ENCODE measurements around the gene MRPL41. TPM values are rescaled to one million over a fixed set of nuclear protein-coding genes. Genes with fewer than 3 reads are reported as not detected.

The MRPL41 gene
- 53.0 to 92.3 TPM (median 89.7 TPM) in 5 replicates for total RNA-seq (2022; extraction: Qiagen RNA extraction; ENCODE audit: low read depth)

GRCh38 chr9:137551264-137552021 lies at the start of gene MRPL41:
MRPL41 (plus strand) TSS chr9:137551879; CDS start chr9:137552082, 203 bp downstream.

GRCh38 chr9:137550231-137550621 lies 1.5 kb upstream of the MRPL41 start, which contains the start of gene PNPLA7:
PNPLA7 (minus strand) TSS chr9:137550402; CDS start chr9:137550197, 205 bp downstream.

GRCh38 chr9:137578518-137579258 lies 27.0 kb downstream of the MRPL41 start, which contains the start of gene DPH7:
DPH7 (minus strand) TSS chr9:137578925; CDS start chr9:137578777, 148 bp downstream.

GRCh38 chr9:137590469-137591383 lies 39.0 kb downstream of the MRPL41 start, which contains the start of gene ZMYND19:
ZMYND19 (minus strand) TSS chr9:137590512; CDS start chr9:137590263, 249 bp downstream.

Other genes starting within 250 kb of the MRPL41 start
- gene NRARP, start 249.6 kb upstream of the MRPL41 start, total RNA-seq (2022; extraction: Qiagen RNA extraction; ENCODE audit: low read depth), result 3.9 to 9.5 TPM (median 7.7 TPM) in 5 replicates
- 4.0 to 7.3 TPM (median 5.5 TPM) in 5 replicates for gene EXD3, start 128.7 kb upstream of the MRPL41 start, total RNA-seq (2022; extraction: Qiagen RNA extraction; ENCODE audit: low read depth)
- 1.1 to 2.4 TPM (median 1.7 TPM) in 5 replicates for gene NOXA1, start 128.5 kb upstream of the MRPL41 start, total RNA-seq (2022; extraction: Qiagen RNA extraction; ENCODE audit: low read depth)
- 0.15 to 0.31 TPM (median 0.20 TPM) in 5 replicates for gene ENTPD8, start 110.5 kb upstream of the MRPL41 start, total RNA-seq (2022; extraction: Qiagen RNA extraction; ENCODE audit: low read depth)
- gene NSMF, start 92.5 kb upstream of the MRPL41 start, total RNA-seq (2022; extraction: Qiagen RNA extraction; ENCODE audit: low read depth), result 29.6 to 45.5 TPM (median 40.6 TPM) in 5 replicates
- 0.54 to 0.85 TPM (median 0.83 TPM) in 5 replicates for gene PNPLA7, start 1.5 kb upstream of the MRPL41 start, total RNA-seq (2022; extraction: Qiagen RNA extraction; ENCODE audit: low read depth)
- gene DPH7, start 27.0 kb downstream of the MRPL41 start, total RNA-seq (2022; extraction: Qiagen RNA extraction; ENCODE audit: low read depth), result 22.0 to 30.8 TPM (median 25.4 TPM) in 5 replicates
- gene ZMYND19, start 38.6 kb downstream of the MRPL41 start, total RNA-seq (2022; extraction: Qiagen RNA extraction; ENCODE audit: low read depth), result 33.6 to 54.8 TPM (median 52.3 TPM) in 5 replicates
- 19.3 to 30.4 TPM (median 28.1 TPM) in 5 replicates for gene ARRDC1, start 53.8 kb downstream of the MRPL41 start, total RNA-seq (2022; extraction: Qiagen RNA extraction; ENCODE audit: low read depth)
- gene EHMT1, start 67.1 kb downstream of the MRPL41 start, total RNA-seq (2022; extraction: Qiagen RNA extraction; ENCODE audit: low read depth), result 35.7 to 43.9 TPM (median 40.5 TPM) in 5 replicates